Heart right ventricle (tissue), 16 donors: ENCODE data around the gene C19orf67. TPM values are rescaled to one million over a fixed set of nuclear protein-coding genes. Genes with fewer than 3 reads are reported as not detected.

ENCODE experiments used
- ATAC-seq, 8 donors: fragments of 200-7000 bp; cut with Tn5 transposase; one replicate each; pipeline ENCODE4 v1.9.1; 2020; ENCODE audit warnings: mild to moderate bottlenecking in 8 of 8, moderate library complexity in 8 of 8, moderate number of reproducible peaks in 1 of 8
- DNase-seq, 2 donors: peaks; one replicate each; pipeline ENCODE4 v3.0.0-alpha.2; 2020
- H3K27ac ChIP-seq, 10 donors: fragments of 200-600 bp; sonication (generic) in 2 of 10; one replicate each; pipeline versions ENCODE4 v1.5.0 to v1.8.0; 2020 to 2022; ENCODE audit warnings: mild to moderate bottlenecking in 3 of 10
- H3K27me3 ChIP-seq, 7 donors: fragments of 200-600 bp; one replicate each; pipeline ENCODE4 v1.8.0; 2021 to 2022; ENCODE audit warnings: mild to moderate bottlenecking in 2 of 7
- H3K36me3 ChIP-seq, 9 donors: fragments of 200-600 bp; sonication (generic) in 1 of 9; one replicate each; pipeline versions ENCODE4 v1.5.0 to v1.8.0; 2020 to 2022; ENCODE audit warnings: mild to moderate bottlenecking in 2 of 9
- H3K4me1 ChIP-seq, 9 donors: fragments of 200-600 bp; sonication (generic) in 1 of 9; one replicate each; pipeline versions ENCODE4 v1.5.0 to v1.8.0; 2020 to 2022; ENCODE audit warnings: mild to moderate bottlenecking in 4 of 9
- H3K4me3 ChIP-seq, 10 donors: fragments of 200-600 bp; sonication (generic) in 2 of 10; one replicate each; pipeline versions ENCODE4 v1.5.0 to v1.8.0; 2020 to 2022; ENCODE audit warnings: mild to moderate bottlenecking in 7 of 10, moderate library complexity in 2 of 10
- H3K9me3 ChIP-seq, 11 donors: fragments of 200-600 bp in 10 of 11; sonication (generic) in 2 of 11; one replicate each; pipeline versions ENCODE4 v1.5.0 to v1.8.0; 2013 to 2022; ENCODE audit warnings: mild to moderate bottlenecking in 2 of 11, control low read depth in 1 of 11, moderate library complexity in 1 of 11
- CTCF ChIP-seq, 9 donors: fragments of 200-600 bp; sonication (generic) in 2 of 9; IDR thresholded peaks; one replicate each; pipeline versions ENCODE4 v1.5.0 to v1.8.0; 2021 to 2022; ENCODE audit warnings: antibody characterized with exemption in 9 of 9, mild to moderate bottlenecking in 5 of 9, moderate library complexity in 1 of 9
- WGBS, 2 donors: extraction: QIAGEN DNeasy Blood & Tissue Kit; methylation state at CpG; one replicate each; pipeline ENCODE4 v1.1.7; 2013; ENCODE audit warnings: inconsistent platforms in 1 of 2; 5-methylcytosine and 5-hydroxymethylcytosine counted together
- intact Hi-C, 10 donors: fragments of 100-400 bp; cut with DNase I; formaldehyde crosslinking; loops; one replicate each; pipeline versions ENCODE4 v1.11.1 to v1.14.2; 2022
- polyA plus RNA-seq, 2 donors: library from polyadenylated mRNA; stranded (reverse); fragments of 200-250 nt; gene quantifications; one replicate each; pipeline ENCODE4 v1.2.3, GENCODE V29; 2013
- total RNA-seq, 10 donors: library from RNA; stranded (reverse); fragmentation: NEBNext Ultra II Directional in 3 of 10; extraction: Animal tissue kit (Norgen Biotek cat#: 25700) in 3 of 10; gene quantifications; one replicate each; pipeline versions ENCODE4 v1.2.1 to v1.2.4, GENCODE V29; 2021 to 2023
- donor health status: Arrhythmogenic right ventricular cardiomyopathy.
- donor health status: ischemic (EF 13 %, LVEDD 7.1; RV severe dilation, severe dysfunction).
- donor health status: healthy with polysubstance abuse.
- donor health status: DM: no; HTN: yes; CAD: no.
- donor health status: DM: no; HTN: no; CAD: no.
- donor health status: ischemic (EF 25% LVEDD 6.9; RV normal size, moderate dysfunction).
- donor health status: ischemic (EF 25% LVEDD 5.7; RV mildly dilated, moderate dysfunction).
- donor health status: healthy.
- donor health status: DM: yes; HTN: yes; CAD: no.
- donor health status: Ischemic cardiomyopathy.
- donor health status: ischemic (EF 35%, LVEDD 5.7; RV mildly dilated, moderate dysfunction).
- donor health status: nonischemic (EF 11% LVEDD 7.7; RV severe dilation, severe dysfunction).
- donor health status: DM: yes; HTN: yes; CAD: no.
- donor health status: PGD.
- donor health status: ischemic (EF 29% LVEDD 5.4; RV normal size, mild dysfunction).
- donor health status: nonischemic (EF 23%, LVEDD 6.1; RV moderate dilation, normal function).

Gene C19orf67
- total and polyA plus RNA-seq, 12 donors: not detected

- peaks cover 11 to 65% (median 38%) of the 10 kb centered on the region in 9 donors for H3K4me1 ChIP-seq
- H3K27ac ChIP-seq: peak overlapping the region in 1 of 10 donors; percentile 64
- H3K27me3 ChIP-seq: no peaks in the 10 kb centered on the region
- no peaks in the 10 kb centered on the region for H3K9me3 ChIP-seq
- ATAC-seq: no peak
- H3K36me3 ChIP-seq: peaks cover 0 to 2% (median 0%) of the 10 kb centered on the region in 9 donors
- DNase-seq: no peak
- WGBS, 2 donors: 76 to 83% methylated on average over 2 of the region's 2 CpGs
- intact Hi-C loops: loop anchor here in 3 of 10 donors (5.0 to 10.0 kb wide), 4 partner anchors 39 to 484 kb away; partner anchors contain the start of genes C19orf53 (in 1 of the 3), MRI1 (in 1 of the 3) and PRKACA (in 1 of the 3)
- no peak overlapping the region for H3K4me3 ChIP-seq
- TF ChIP-seq CTCF (IDR thresholded peaks at IDR 0.05): no peak
Observed at GRCh38 chr19:14078411-14078810, 7.2 kb downstream of the C19orf67 start.

GRCh38 chr19:14073925-14074838, 11.4 kb downstream of the C19orf67 start:
- intact Hi-C loops: loop anchor here in 9 of 10 donors (1.0 to 10.0 kb wide), 13 partner anchors 63 to 479 kb away; partner anchors contain the start of genes ASF1B (in 4 of the 9), C19orf53 (in 1 of the 9), DCAF15 (in 1 of the 9) and MRI1 (in 1 of the 9)
- peak in 6 of 8 donors; percentile 0 to 15 (median 6) for ATAC-seq
- Histone ChIP-seq H3K9me3 (no peaks in the 10 kb centered on the region), H3K4me3 (peak overlapping the region; percentile 71 to 97 (median 82)), H3K4me1 (peaks cover 11 to 55% (median 37%) of the 10 kb centered on the region in 9 donors), H3K27me3 (peaks cover 0 to 10% (median 0%) of the 10 kb centered on the region in 7 donors), H3K27ac (peak overlapping the region; percentile 87 to 97 (median 90)), H3K36me3 (no peaks in the 10 kb centered on the region)
- 3% methylated on average over 37 to 44 of the region's 44 CpGs for WGBS, 2 donors
- no peak for DNase-seq
- no peak for TF ChIP-seq CTCF (IDR thresholded peaks at IDR 0.05)

DNA sequence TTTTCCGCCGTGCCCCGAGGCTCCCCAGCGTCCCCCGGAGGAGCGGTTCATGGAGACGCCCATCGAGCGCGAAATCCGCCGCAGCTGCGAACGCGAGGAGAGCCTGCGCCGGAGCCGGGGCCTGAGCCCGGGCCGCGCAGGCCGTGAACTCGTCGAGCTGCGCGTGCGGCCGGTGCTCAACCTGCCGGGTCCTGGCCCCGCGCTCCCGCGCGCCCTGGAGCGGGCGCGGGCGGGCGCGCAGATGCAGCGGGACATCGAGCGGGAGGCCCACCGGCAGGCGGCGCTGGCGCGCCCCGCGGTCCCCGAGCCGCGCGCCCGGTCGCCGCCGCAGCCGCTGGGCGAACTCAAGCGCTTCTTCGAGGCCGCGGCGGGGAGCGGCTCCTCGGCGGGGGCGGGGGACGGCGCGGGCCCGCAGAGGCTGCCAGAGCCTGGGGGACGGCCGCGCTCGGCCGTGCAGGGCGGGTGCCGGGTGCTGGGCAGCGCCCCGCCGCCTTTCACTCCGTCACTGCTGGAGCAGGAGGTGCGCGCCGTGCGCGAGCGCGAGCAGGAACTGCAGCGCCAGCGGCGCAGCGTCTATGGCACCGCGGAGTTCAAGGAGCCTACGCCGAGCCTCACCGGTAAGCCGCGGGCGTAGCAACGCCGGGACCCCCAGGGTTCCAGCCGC, 12.2 kb downstream of the C19orf67 start:
- Histone ChIP-seq H3K36me3 (no peaks in the 10 kb centered on the region), H3K27ac (peak overlapping the region; percentile 87 to 97 (median 90)), H3K4me3 (peak overlapping the region; percentile 71 to 97 (median 82)), H3K27me3 (peaks cover 0 to 10% (median 0%) of the 10 kb centered on the region in 7 donors), H3K4me1 (peaks cover 11 to 49% (median 37%) of the 10 kb centered on the region in 9 donors), H3K9me3 (no peaks in the 10 kb centered on the region)
- TF ChIP-seq CTCF (IDR thresholded peaks at IDR 0.05): peak in 7 of 9 donors; percentile 25 to 86 (median 67)
- 1% methylated on average over 64 to 106 of the region's 106 CpGs for WGBS, 2 donors
- peak; percentile 40 to 61 (median 52) for ATAC-seq
- DNase-seq: peak; percentile 66 to 82
- intact Hi-C loops: loop anchor here in 6 of 10 donors (1.0 to 10.0 kb wide), 12 partner anchors 63 to 479 kb away; partner anchors contain the start of genes ASF1B (in 3 of the 6), C19orf53 (in 1 of the 6), DCAF15 (in 1 of the 6) and MRI1 (in 1 of the 6)
